ENCODE data around the gene ABCB10. TPM values are rescaled to one million over a fixed set of nuclear protein-coding genes. Genes with fewer than 3 reads are reported as not detected.
A peak's percentile ranks its signal among the peaks of the same experiment; 100 is the strongest.
"Not testable (repeated sequence)": the region's sequence is repeated elsewhere in the genome, so short reads cannot be mapped to it uniquely, and the experiment has no call there.

Gene ABCB10
- polyA plus RNA-seq, 4 donors: 20.2 to 24.7 (median 22.0) TPM

DNA sequence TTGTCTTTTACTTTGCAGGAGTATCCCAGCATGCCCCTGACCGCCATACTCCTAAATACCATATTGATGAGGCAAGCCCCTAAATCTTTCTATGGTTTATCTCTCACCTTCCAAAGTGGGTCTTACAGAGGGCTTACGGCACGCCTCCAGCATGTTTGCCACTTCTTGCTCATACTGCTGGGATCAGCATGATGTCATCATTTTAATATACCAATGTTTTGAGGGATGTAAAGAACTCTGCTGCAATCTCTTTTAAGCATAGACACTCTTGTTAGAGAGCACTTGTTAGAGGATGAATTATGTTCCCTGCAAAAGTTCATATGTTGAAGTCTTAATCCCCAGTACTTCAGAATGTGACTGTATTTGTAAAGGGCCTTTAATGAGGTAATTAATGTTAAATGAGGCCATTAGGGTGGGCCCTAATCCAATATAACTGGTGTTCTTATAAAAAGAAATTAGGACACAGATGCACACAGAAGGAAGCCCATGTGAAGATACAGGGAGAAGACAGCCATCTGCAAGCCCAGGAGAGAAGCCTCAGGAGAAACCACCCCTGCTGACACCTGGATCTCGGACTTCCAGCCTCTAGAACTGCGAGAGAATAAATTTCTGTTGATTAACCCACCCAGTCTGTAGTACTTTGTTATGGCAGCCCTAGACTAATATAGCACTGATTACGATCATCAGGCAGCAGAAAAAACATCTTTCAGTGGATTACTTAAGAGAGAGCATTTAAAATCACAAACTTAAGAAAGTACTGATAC is 16.4 kb upstream of the ABCB10 start:
- DNase-seq (ENCODE audit: low read depth in 4 of 4, low spot score in 3 of 4): no peak

DNA sequence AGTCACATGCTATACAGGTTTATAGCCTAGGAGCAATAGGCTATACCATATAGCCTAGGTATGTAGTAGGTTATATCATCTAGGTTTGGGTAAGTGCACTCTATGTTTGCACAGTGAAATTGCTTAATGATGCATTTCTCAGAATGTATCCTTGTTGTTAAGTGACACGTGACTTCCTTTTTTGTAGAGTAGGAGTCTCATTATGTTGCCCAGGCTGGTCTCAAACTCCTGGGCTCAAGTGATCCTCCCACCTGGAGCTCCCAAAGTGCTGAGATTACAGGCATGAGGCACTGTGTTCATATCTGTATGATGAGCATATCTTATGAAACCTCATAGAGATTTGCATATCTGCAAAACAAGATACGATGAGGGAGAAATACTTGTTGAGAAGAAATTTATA is 13.8 kb upstream of the ABCB10 start:
- DNase-seq (ENCODE audit: low read depth in 4 of 4, low spot score in 3 of 4): no peak

DNA sequence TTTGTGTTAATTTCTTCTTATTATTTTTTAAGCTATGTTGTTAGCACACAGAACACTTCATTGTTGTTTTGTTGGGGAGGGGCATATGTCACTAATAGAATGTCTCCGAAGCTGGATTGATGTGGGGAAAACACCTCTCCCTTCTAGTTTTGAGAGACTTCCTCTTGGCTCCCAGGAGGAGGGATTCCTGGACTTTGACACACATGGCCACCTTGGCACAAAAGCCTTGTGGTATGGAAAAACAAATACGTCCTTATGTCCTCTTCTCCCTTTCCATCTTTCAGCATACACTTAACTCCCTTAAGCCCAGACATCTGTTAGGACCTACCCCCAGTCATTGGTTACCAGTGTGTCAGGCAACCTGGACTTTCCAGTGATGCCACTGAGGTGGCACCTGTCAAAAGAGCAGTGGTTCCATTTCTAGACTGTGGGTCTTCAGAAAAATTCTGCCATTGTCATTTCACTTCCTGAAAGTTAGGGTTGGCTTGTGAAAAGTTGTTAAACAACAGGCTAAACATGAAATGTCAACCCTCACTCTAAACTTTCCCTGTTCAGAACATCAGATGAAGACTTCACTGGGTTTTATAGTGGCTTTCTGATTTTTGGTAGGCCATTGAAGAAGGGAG is 12.5 kb upstream of the ABCB10 start:
- no peak for DNase-seq (ENCODE audit: low read depth in 4 of 4, low spot score in 3 of 4)

DNA sequence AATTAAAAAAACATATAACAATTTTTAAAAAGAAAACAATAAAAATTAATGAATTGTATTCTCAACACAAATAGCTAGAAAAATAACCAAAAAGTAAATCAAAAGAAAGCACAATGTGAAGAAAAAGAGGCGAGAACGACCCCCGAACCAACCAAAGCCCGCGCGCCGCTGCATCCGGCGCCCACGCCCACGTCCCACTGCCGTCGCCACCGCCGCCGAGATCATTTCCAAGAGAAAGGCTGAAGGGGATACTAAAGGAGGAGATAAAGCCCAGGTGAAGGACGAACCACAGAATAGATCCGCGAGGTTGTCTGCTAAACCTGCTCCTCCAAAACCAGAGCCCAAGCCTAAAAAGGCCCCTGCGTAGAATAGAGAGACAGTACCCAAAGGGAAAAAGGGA is 11.8 kb upstream of the ABCB10 start:
- DNase-seq (ENCODE audit: low read depth in 4 of 4, low spot score in 3 of 4): no peak

DNA sequence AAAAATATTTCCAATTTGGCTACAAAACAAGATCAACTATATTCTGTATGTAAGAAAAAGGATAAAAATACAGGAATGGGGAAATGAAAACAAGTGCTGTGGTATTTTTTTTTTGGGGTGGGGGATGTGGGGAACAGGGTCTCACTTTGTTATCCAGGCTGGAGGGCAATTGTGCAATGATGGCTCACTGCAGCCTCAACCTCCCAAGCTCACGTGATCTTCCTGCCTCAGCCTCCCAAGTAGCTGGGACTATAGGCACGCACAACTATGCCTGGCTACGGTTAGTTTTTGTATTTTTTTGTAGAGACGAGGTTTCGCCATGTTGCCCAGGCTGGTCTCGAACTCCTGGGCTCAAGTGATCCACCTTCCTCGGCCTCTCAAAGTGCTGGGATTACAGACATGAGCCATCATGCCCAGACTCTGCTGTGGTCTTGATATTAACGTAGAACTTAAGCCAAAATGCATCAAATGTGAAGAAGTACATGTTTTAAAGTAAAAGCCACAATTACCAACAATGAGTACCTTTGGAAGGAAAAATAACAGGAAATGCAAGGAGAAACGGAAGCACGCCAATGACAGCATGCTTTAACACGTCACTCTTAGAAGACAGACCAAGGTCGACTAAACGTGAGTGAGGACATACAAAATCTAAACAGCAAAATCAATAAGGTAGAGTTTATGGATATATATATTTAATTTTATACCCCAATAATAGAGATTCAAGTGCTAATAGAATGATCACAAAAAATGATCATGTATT is 8.8 kb upstream of the ABCB10 start:
- no peak for DNase-seq (ENCODE audit: low read depth in 4 of 4, low spot score in 3 of 4)

DNA sequence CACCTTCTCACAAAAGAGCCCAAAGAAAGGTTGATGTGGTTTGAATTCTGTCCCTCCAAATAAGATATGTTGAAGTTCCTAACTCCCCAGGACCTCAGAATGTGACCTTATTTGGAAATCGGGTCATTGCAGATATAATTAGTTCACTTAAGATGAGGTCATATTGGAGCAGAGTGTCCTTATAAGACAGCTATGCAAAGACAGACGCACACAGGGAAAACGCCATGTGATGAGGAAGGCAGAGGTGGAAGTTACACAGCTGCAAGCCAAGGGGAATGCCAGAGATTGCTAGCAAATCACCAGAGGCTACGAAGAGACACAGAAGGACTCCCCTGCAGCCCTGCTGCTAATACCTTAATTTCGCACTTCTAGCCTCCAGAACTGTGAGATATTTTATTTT is 5.2 kb upstream of the ABCB10 start:
- DNase-seq (ENCODE audit: low read depth in 4 of 4, low spot score in 3 of 4): no peak

DNA sequence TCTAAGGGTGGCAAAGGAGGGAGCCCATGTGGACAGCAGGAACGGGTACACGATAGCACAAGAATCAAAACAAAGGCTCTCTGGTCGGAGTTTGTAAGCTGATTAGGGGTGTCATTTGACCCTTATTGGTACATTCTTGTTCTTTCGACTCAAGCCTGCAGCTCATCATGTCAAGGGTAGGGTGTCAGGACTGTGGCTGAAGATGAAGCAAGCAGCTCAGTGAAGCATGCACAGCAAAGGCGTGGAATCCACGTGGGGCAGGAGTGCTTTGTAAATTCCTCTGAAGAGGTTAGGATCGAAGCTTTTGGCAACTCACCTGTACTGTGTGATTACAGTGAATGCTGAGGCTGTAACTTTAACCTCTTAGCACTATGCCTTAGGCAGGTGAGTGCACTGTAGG is 4.7 kb upstream of the ABCB10 start:
- no peak for DNase-seq (ENCODE audit: low read depth in 4 of 4, low spot score in 3 of 4)

DNA sequence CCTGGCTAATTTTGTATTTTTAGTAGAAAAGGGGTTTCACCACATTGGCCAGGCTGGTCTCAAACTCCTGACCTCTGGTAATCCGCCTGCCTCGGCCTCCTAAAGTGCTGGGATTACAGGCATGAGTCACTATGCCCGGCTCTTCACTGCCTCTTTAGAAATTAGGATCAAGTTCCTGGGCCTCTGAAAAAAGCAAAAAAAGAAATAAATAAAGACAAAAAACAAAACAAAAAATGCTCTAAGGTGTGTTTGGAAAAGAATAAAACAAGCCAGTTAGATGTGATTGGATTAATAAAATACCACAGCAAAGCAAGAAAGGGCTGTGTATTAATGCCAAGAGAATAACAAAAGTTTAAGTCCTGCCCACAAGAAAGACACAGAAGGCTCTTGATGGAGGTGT is 4.2 kb upstream of the ABCB10 start:
- DNase-seq (ENCODE audit: low read depth in 4 of 4, low spot score in 3 of 4): no peak

DNA sequence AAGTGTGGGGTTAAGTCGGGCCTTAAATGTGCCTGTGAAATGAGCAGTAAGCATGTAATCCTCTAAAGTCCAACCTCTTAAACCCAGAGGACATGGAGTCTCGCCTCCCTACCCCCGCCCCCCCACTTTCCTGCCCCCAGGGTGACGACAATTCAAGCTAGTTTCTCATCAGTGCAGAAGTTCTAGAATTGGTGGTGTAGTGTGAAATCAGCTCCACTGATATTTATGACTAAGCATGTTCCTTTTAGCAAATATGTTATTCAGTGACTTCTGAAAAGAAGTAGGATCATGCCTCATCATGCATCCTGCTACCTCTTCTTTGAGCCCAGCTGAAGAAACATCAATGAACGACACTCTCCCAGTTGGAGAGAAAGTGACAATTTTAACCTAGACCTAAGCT is 2.6 kb upstream of the ABCB10 start:
- no peak for DNase-seq (ENCODE audit: low read depth in 4 of 4, low spot score in 3 of 4)

DNA sequence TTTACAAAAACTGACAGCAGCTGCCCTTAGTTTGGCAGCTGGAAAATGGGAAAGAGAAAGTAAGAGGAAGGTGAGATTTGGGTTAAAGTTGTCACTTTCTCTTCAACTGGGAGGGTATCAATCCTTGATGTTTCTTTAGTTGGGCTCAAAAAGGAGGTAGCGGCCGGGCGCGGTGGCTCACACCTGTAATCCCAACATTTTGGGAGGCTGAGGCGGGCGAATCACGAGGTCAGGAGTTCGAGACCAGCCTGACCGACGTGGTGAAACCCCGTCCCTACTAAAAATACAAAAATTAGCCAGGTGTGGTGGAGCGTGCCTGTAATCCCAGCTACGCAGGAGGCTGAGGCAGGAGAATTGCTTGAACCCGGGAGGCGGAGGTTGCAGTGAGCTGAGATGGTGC is 1.6 kb upstream of the ABCB10 start:
- DNase-seq (ENCODE audit: low read depth in 4 of 4, low spot score in 3 of 4): not testable (repeated sequence)

DNA sequence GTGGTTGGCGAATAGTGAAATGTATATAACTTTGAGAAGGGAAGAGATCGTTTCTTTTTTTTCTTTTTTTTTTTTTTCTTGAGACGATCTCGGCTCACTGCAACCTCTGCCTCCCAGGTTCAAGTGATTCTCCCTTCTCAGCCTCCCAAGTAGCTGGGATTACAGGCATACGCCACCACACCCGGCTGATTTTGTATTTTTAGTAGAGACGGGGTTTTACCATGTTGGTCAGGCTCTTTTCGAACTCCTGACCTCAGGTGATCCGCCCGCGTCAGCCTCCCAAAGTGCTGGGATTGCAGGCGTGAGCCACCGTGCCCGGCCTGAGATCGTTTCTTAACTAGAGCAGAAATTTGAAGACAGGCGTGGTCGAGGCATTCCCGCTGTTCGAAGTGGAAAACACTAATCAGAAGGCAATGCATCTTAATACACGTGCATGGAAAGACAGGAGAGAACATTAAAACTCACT is 862 bp upstream of the ABCB10 start:
- not testable (repeated sequence) for DNase-seq (ENCODE audit: low read depth in 4 of 4, low spot score in 3 of 4)

DNA sequence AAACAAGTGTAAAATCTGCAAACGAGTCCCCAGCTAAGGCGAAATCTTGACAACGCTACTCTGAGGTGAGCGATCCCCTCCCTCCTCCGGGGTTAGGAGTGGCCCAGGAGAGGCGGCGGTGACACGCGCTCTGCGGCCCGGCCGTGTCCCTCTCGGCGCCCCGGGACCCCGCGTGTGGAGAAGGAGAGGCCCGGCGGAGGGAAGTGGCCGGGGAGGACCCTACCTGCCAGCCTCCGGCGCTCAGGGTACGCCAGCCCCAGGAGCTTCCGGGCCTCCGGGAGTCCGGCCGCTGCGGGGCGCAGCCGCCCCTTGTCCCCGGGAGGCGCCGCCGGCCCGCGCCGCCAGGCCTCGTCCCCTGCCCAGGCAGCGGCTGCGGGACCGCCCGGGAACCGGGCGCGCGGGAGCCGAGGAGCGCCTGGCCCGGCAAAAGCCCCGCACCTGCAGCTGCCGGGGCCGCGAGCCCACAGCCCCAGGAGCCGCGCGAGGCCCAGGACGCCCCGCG is 543 bp downstream of the ABCB10 start:
- peak in 1 of 4 donors; percentile 11 for DNase-seq (ENCODE audit: low read depth in 4 of 4, low spot score in 3 of 4)

DNA sequence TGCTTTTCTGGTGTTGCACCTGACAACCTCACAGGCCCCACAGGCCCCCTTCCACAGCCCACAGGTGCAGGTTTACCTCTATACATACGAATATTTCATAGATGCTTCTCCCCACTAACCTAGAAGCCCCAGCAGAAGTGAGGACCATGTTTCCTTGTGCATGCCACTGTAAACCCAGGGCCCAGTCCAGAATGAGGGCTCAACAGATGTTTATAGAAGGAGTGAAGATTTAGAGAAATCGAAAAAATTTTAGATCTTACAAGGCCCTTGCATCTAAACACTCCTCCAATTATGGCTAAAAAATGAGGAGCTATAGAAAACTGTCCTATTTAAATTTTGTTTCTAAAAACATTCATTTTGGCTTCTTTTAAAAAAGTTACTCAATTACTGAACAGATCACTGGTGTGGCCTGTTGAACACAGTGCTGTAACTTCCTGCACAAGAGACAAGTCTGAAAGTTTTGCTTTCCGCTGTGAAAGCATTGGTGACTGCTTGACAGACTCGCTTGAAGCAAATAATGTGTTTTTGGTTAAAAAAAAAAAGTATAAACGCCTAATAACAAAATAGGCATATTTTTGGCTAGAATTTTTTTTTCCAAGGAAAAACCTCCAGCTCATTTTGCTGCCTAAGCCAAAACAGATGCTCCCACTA is 1.2 kb downstream of the ABCB10 start:
- DNase-seq (ENCODE audit: low read depth in 4 of 4, low spot score in 3 of 4): no peak

DNA sequence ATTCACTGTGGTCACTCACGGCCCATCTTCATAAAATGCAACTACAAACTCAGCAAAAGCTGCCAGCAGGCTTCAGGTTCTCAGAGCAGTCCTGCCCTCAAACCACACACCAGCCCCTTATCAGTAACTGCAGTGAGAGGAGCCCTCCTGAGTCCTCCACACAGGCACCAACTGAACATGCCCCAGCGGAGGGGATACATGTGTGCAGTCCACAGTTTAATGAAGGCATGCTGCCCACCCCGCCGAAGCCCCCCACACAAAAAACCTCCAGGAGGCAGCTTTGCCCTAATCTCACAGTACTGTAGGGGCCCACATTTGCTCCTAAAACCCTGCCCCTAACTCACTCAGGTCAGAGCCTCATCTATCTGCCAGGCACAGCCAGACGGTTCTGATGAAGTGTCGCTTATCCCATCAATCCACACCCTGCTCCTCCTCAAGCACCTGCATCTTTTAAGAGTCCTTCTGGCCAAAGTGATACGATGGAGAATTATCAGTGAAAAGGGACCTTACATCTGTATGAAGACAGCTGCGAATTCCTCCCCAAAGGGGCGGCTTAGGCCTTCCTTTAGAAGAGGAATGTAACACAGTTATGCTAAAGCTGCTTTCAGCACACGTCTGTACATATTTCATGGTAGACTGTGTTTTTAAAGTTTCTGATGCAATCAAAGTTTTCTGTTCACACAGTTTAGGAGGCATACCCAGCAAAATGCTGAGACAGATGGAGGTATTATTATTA is 3.5 kb downstream of the ABCB10 start:
- DNase-seq (ENCODE audit: low read depth in 4 of 4, low spot score in 3 of 4): no peak

DNA sequence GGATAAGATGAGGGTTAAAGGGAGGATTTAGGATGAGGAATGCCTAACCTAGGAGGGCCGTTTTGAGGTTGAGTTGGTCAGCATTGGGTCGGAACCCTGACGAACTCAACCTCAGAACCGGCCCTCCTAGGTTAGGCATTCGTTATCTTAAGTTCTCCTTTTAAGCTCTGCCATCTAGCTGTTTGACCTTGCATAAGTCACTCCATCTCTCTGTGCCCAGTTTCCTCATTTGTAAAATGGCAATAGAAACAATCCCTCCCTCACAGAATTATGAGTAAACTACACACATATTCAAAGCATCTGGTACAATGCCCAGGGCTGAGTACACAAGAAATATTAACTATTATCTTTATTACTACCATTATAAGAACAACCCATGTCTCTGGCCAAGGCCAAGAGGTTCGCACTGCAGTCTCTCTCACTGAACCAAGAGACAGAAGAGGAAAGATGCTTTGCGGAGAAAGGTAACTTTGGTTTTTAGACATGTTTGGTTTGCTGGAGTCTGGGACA is 4.8 kb downstream of the ABCB10 start:
- DNase-seq (ENCODE audit: low read depth in 4 of 4, low spot score in 3 of 4): no peak

DNA sequence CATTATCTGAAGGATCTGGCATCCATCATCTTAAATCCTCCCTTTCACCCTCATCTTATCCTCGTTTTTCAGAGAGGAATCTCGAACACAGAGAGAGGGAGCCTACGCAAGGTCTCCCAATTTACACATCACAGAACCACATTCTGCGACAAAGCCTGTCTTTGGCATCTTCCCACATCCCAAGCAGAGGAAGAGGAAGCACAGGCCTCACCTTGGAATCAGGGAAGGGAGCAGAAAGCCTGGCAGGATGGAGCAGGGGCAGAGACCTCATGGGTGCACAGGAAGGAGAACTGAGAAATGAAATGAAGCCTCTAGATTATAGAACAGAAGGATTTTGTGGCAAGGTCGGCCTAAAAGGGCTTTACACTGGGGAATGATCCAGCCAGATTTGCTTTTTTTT is 5.8 kb downstream of the ABCB10 start:
- no peak for DNase-seq (ENCODE audit: low read depth in 4 of 4, low spot score in 3 of 4)

DNA sequence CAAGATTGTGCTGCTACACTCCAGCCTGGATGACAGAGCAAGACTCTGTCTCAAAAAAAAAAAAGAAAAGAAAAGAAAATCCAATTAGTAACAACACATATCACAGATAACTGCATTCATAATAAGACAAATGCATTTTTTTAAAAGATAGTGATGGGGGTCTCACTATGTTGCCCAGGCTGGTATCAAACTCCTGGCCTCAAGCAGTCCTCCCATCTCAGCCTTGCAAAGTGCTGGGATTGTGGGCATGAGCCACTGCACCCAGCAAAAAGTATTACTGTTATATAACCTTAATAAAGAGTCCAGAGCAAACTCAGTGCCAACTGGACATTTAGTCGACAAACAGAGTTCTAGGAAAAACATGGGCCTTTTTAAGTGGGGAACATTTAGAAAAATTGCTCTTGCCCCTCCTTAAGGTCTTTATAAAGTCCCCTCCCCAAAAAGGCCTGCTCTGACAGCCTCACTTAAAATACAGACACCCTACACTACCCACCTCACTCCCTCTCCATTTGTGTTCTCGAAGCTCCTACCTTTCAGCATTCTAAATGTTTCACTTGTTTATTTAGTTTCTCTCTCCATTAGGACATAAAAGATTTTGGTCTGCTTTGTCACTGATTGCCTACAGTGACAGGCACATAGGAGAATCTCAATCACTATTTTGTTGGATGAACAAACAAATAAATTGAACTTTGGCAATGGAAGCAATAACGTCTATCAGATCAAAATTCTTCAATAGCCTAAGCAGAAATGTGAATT is 7.5 kb downstream of the ABCB10 start:
- no peak for DNase-seq (ENCODE audit: low read depth in 4 of 4, low spot score in 3 of 4)

DNA sequence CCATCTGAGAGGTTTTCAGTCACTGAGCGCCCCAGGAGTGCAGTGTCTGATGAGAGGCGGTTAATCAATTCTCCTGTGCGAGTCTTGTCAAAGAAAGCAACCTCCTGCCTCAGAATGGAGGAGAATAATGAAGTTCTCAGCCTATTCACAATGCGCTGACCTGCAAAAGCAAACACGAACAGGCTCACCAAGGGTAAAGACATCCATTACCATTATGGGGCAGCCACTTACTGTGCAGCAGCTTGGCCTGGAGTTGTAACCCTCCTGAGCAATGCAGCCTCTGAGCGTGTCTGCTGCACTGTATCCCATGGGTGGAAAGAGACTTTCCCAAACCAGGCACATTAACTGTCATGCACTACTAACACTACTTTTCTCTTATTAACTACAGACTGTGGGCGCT is 11.0 kb downstream of the ABCB10 start:
- DNase-seq (ENCODE audit: low read depth in 4 of 4, low spot score in 3 of 4): no peak

DNA sequence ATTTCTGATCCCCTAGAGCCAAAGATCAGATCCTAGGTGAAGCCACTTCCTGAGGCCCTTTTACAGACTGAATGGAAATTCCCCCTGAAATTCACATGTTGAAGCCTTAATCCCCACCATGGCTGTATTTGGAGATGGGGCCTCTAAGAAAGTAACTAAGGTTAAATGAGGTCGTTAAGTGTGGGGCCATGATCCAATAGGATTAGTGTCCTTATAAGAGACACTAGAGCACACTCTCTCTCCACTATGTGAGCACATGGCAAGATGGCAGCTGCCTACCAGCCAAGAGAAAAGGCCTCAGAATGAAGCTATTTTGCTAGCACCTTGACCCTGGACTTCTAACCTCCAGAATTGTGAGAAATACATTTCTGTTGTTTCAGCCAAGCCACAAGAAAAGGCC is 13.9 kb downstream of the ABCB10 start:
- DNase-seq (ENCODE audit: low read depth in 4 of 4, low spot score in 3 of 4): no peak

Measured in right renal pelvis (tissue), 4 donors.